Astrocyte of the cerebellum (primary cell): ENCODE measurements around the gene IL19.

ENCODE experiments used
- DNase-seq: peaks from one replicate; pipeline ENCODE4 v3.0.0-alpha.2; 2011; ENCODE audit warnings: low read depth
- H3K4me3 ChIP-seq: 2 replicates; pipeline ENCODE4 v1.5.1; 2011; ENCODE audit warnings: mild to moderate bottlenecking, low read depth, low read length, moderate library complexity
- CTCF ChIP-seq: IDR thresholded peaks from 2 replicates; pipeline ENCODE4 v1.5.1; 2012; ENCODE audit warnings: low read length, low read depth, moderate library complexity, mild to moderate bottlenecking; ENCODE audit errors: missing control alignments
- in situ Hi-C: cut with HindIII; loops from 2 replicates; pipeline ENCODE4 v1.10.0; 2017; ENCODE audit warnings: low sequenced_read_pairs

IL19 gene

GRCh38 chr1:206783506-206783905 is 12.9 kb downstream of the IL19 start:
- no peak overlapping the region for H3K4me3 ChIP-seq
- no peak for TF ChIP-seq CTCF
- in situ Hi-C loops: no loop called here
- DNase-seq: no peak

GRCh38 chr1:206784471-206784903 is 13.9 kb downstream of the IL19 start:
- TF ChIP-seq CTCF: no peak
- DNase-seq: no peak
- in situ Hi-C loops: no loop called here

GRCh38 chr1:206785182-206785765 is 14.7 kb downstream of the IL19 start:
- TF ChIP-seq CTCF: no peak
- H3K4me3 ChIP-seq: no peak overlapping the region
- no peak for DNase-seq
- in situ Hi-C loops: no loop called here

More at GRCh38 chr1:206784471-206784903, 13.9 kb downstream of the IL19 start:
- H3K4me3 ChIP-seq: no peak overlapping the region

GRCh38 chr1:206786212-206786886 is 15.8 kb downstream of the IL19 start:
- no peak for TF ChIP-seq CTCF
- in situ Hi-C loops: no loop called here
- H3K4me3 ChIP-seq: no peak overlapping the region
- DNase-seq: no peak

- DNase-seq: no peak
- in situ Hi-C loops: no loop called here
- no peak overlapping the region for H3K4me3 ChIP-seq
- no peak for TF ChIP-seq CTCF
These were observed 17.3 kb downstream of the IL19 start for GRCh38 chr1:206787891-206788290.

- no peak for DNase-seq
- in situ Hi-C loops: no loop called here
- no peak overlapping the region for H3K4me3 ChIP-seq
- TF ChIP-seq CTCF: no peak
These were observed 18.0 kb downstream of the IL19 start for GRCh38 chr1:206788487-206789050.
